OCI-LY7 (cell line): ENCODE data around the gene CRB1. TPM values are rescaled to one million over a fixed set of nuclear protein-coding genes. Genes with fewer than 3 reads are reported as not detected.

Source experiments
- BruUV-seq: library from RNA; stranded (reverse); fragments of 400-500 nt; replicated peaks from 2 replicates; lab custom pipeline; 2021; lab: Mats Ljungman, UMichigan
- CTCF ChIA-PET: fragments of 300-600 bp; sonication (Branson Sonifier 250); formaldehyde crosslinking; loops from one replicate; lab custom pipeline; 2022; ENCODE audit warnings: antibody characterized with exemption; ENCODE audit not compliant: unreplicated experiment; lab: Charles Lee
- POLR2A ChIA-PET: fragments of 300-600 bp; sonication (Branson Sonifier 250); formaldehyde crosslinking; loops from one replicate; lab custom pipeline; 2022; ENCODE audit warnings: antibody characterized with exemption; lab: Charles Lee
- DNase-seq: peaks from one replicate; pipeline ENCODE4 v3.0.0-alpha.2; 2015; ENCODE audit warnings: low spot score
- H2AFZ ChIP-seq: fragments of 200-600 bp; sonication (generic), shearing (Covaris generic); 2 replicates; pipeline ENCODE4 v1.6.1; 2014; ENCODE audit warnings: mild to moderate bottlenecking, antibody characterized with exemption, low read length, moderate library complexity
- H3K27ac ChIP-seq: fragments of 200-600 bp; sonication (generic); 2 replicates; pipeline ENCODE4 v1.5.1; 2014; ENCODE audit warnings: mixed run types, low read depth, mild to moderate bottlenecking, moderate library complexity, low read length, inconsistent platforms; ENCODE audit not compliant: poor library complexity, severe bottlenecking
- H3K36me3 ChIP-seq: fragments of 200-600 bp; sonication (generic); 2 replicates; pipeline ENCODE4 v1.6.1; 2014; ENCODE audit warnings: mild to moderate bottlenecking, antibody characterized with exemption, low read length, moderate library complexity, mixed read lengths; ENCODE audit not compliant: insufficient read depth
- H3K4me1 ChIP-seq: fragments of 200-600 bp; sonication (generic); 2 replicates; pipeline ENCODE4 v1.5.1; 2014; ENCODE audit warnings: mild to moderate bottlenecking, low read length; ENCODE audit not compliant: insufficient read depth, poor library complexity, severe bottlenecking
- H3K4me2 ChIP-seq: fragments of 200-600 bp; sonication (generic); 2 replicates; pipeline ENCODE4 v1.6.1; 2014; ENCODE audit warnings: mild to moderate bottlenecking, low read length
- H3K4me3 ChIP-seq: fragments of 200-600 bp; sonication (generic); 2 replicates; pipeline ENCODE4 v1.5.1; 2014; ENCODE audit warnings: mild to moderate bottlenecking, low read depth, low read length; ENCODE audit not compliant: poor library complexity, severe bottlenecking
- H3K79me2 ChIP-seq: fragments of 200-600 bp; sonication (generic); 2 replicates; pipeline ENCODE4 v1.6.1; 2016; ENCODE audit warnings: low read depth, mild to moderate bottlenecking, low read length, moderate library complexity, mixed read lengths; ENCODE audit not compliant: insufficient read depth
- H3K9me2 ChIP-seq: fragments of 200-600 bp; sonication (generic); 2 replicates; pipeline ENCODE4 v1.6.1; 2016; ENCODE audit warnings: mild to moderate bottlenecking, low read length, mixed read lengths; ENCODE audit not compliant: insufficient read depth
- H3K9me3 ChIP-seq: fragments of 200-600 bp; sonication (generic); 2 replicates; pipeline ENCODE4 v1.6.1; 2014; ENCODE audit warnings: mild to moderate bottlenecking, mixed run types, low read length, mixed read lengths
- H4K20me1 ChIP-seq: fragments of 200-600 bp; sonication (generic); 2 replicates; pipeline ENCODE4 v1.6.1; 2014; ENCODE audit warnings: mild to moderate bottlenecking, antibody characterized with exemption, low read length, moderate library complexity, mixed read lengths; ENCODE audit not compliant: insufficient read depth
- CTCF ChIP-seq: fragments of 200-600 bp; sonication (generic); conservative IDR thresholded peaks from 2 replicates; pipeline ENCODE4 v1.5.1; 2014; ENCODE audit warnings: mild to moderate bottlenecking, antibody characterized with exemption, low read length, moderate library complexity, mixed read lengths
- EZH2phosphoT487 ChIP-seq: fragments of 200-600 bp; sonication (generic); IDR thresholded peaks from 2 replicates; pipeline ENCODE4 v1.6.1; 2018; ENCODE audit warnings: low read depth, borderline replicate concordance, mild to moderate bottlenecking, mixed run types, antibody characterized with exemption, low read length, moderate library complexity, mixed read lengths
- intact Hi-C: fragments of 100-400 bp; cut with micrococcal nuclease; formaldehyde crosslinking; loops from one replicate; pipeline ENCODE4 v1.10.0; 2022; ENCODE audit not compliant: unreplicated experiment
- total RNA-seq, 2 experiments: library from RNA; depleted of rRNA in 1 of 2; stranded (reverse); fragments of >200 nt in 1 of 2; shearing (Covaris generic) in 1 of 2; gene quantifications; 2 replicates each; pipeline ENCODE4 v1.2.3, GENCODE V29; 2014 to 2022

The CRB1 gene
- total RNA-seq, 2 experiments from 2014 or later: 0.25 TPM; not detected in 1

- no peak overlapping the region for H3K4me3 ChIP-seq
- no peak for DNase-seq
These were observed 39.1 kb downstream of the CRB1 start for GRCh38 chr1:197307136-197307535.

GRCh38 chr1:197307551-197307950 is 39.5 kb downstream of the CRB1 start:
- H3K36me3 ChIP-seq: no peaks in the 10 kb centered on the region
- no peak overlapping the region for H2AFZ ChIP-seq
- no peak for DNase-seq
- intact Hi-C loops: no loop called here
- no peak overlapping the region for H3K4me3 ChIP-seq
- POLR2A ChIA-PET: interaction anchor here (0.9 to 1.1 kb wide), 2 partner anchors 61 to 69 kb away, joined by 3 read pairs; no protein-coding TSS in a partner anchor
- H3K4me2 ChIP-seq: no peak overlapping the region
- no peaks in the 10 kb centered on the region for H3K9me2 ChIP-seq
- CTCF ChIA-PET: no interaction called here
- H3K79me2 ChIP-seq: no peaks in the 10 kb centered on the region
- H3K4me1 ChIP-seq: no peaks in the 10 kb centered on the region
- no peak overlapping the region for H3K27ac ChIP-seq
- TF ChIP-seq CTCF: no peak
- TF ChIP-seq EZH2phosphoT487: no peak
- BruUV-seq: no TSS peak
- H4K20me1 ChIP-seq: no peaks in the 10 kb centered on the region
- H3K9me3 ChIP-seq: no peaks in the 10 kb centered on the region

More at GRCh38 chr1:197307136-197307535, 39.1 kb downstream of the CRB1 start:
- ChIA-PET CTCF (no interaction called here), POLR2A (interaction anchor here (0.9 kb wide), 1 partner anchor 69 kb away, joined by 3 read pairs; no protein-coding TSS in a partner anchor)
- Histone ChIP-seq H3K4me1 (no peaks in the 10 kb centered on the region), H3K79me2 (no peaks in the 10 kb centered on the region), H2AFZ (no peak overlapping the region), H3K9me3 (no peaks in the 10 kb centered on the region), H3K9me2 (no peaks in the 10 kb centered on the region), H3K4me2 (no peak overlapping the region), H3K27ac (no peak overlapping the region), H4K20me1 (no peaks in the 10 kb centered on the region), H3K36me3 (no peaks in the 10 kb centered on the region)
- intact Hi-C loops: no loop called here
- TF ChIP-seq EZH2phosphoT487: no peak
- no peak for TF ChIP-seq CTCF
- BruUV-seq: no TSS peak

GRCh38 chr1:197311081-197311480 is 43.0 kb downstream of the CRB1 start:
- H3K9me2 ChIP-seq: no peaks in the 10 kb centered on the region
- ChIA-PET POLR2A (interaction anchor here (0.6 to 1.4 kb wide), 2 partner anchors 21 to 152 kb away, joined by 3 to 4 read pairs; no protein-coding TSS in a partner anchor), CTCF (no interaction called here)
- H3K4me3 ChIP-seq: no peak overlapping the region
- no TSS peak for BruUV-seq
- intact Hi-C loops: no loop called here
- H3K9me3 ChIP-seq: no peaks in the 10 kb centered on the region
- H2AFZ ChIP-seq: no peak overlapping the region
- no peaks in the 10 kb centered on the region for H4K20me1 ChIP-seq
- H3K4me2 ChIP-seq: no peak overlapping the region
- no peaks in the 10 kb centered on the region for H3K36me3 ChIP-seq
- H3K79me2 ChIP-seq: no peaks in the 10 kb centered on the region
- H3K27ac ChIP-seq: no peak overlapping the region
- H3K4me1 ChIP-seq: no peaks in the 10 kb centered on the region
- DNase-seq: no peak
- TF ChIP-seq EZH2phosphoT487: no peak
- TF ChIP-seq CTCF: no peak
